ENCODE results near the gene LMNTD1.
"Not testable (repeated sequence)": the region's sequence is repeated elsewhere in the genome, so short reads cannot be mapped to it uniquely, and the experiment has no call there.

Gene LMNTD1

DNA sequence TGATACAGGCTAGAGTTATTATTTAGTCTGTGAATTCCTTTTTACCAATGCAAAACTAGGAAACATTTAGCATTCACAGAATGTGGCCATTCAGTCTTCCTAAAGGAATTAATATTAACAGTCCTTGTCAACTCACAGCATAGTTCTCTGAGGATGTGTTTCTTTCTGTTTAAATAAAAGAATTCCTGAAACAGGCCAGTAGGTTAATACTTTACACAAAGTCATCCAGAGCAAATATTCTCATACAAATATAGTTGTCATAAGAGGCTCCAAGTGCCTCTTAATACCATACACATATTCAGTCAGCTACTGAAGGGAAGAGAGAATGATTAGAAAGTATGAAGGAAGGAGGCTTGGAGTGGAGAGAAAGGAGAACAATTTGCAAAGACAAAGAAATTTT lies 120.1 kb downstream of the LMNTD1 start:
- TF ChIP-seq, protein P1, sequence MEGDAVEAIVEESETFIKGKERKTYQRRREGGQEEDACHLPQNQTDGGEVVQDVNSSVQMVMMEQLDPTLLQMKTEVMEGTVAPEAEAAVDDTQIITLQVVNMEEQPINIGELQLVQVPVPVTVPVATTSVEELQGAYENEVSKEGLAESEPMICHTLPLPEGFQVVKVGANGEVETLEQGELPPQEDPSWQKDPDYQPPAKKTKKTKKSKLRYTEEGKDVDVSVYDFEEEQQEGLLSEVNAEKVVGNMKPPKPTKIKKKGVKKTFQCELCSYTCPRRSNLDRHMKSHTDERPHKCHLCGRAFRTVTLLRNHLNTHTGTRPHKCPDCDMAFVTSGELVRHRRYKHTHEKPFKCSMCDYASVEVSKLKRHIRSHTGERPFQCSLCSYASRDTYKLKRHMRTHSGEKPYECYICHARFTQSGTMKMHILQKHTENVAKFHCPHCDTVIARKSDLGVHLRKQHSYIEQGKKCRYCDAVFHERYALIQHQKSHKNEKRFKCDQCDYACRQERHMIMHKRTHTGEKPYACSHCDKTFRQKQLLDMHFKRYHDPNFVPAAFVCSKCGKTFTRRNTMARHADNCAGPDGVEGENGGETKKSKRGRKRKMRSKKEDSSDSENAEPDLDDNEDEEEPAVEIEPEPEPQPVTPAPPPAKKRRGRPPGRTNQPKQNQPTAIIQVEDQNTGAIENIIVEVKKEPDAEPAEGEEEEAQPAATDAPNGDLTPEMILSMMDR (IDR thresholded peaks at IDR 0.05), result no peak
- H2AFZ ChIP-seq, result no peak overlapping the region
- H3K4me3 ChIP-seq (ENCODE audit: low read depth, low read length), result no peak overlapping the region
- no peaks in the 10 kb centered on the region for H3K79me2 ChIP-seq
- H3K9ac ChIP-seq, result no peak overlapping the region
- H3K4me1 ChIP-seq, result no peaks in the 10 kb centered on the region
- no peak overlapping the region for H3K4me2 ChIP-seq (ENCODE audit: low read length)
- no peaks in the 10 kb centered on the region for H3K36me3 ChIP-seq (ENCODE audit: control insufficient read depth, insufficient read depth, low read length)
- H3K27ac ChIP-seq, result no peak overlapping the region
- no peaks in the 10 kb centered on the region for H3K27me3 ChIP-seq (ENCODE audit: control insufficient read depth, insufficient read depth, low read length)
- no peaks in the 10 kb centered on the region for H3K9me3 ChIP-seq (ENCODE audit: control insufficient read depth, low read length)

DNA sequence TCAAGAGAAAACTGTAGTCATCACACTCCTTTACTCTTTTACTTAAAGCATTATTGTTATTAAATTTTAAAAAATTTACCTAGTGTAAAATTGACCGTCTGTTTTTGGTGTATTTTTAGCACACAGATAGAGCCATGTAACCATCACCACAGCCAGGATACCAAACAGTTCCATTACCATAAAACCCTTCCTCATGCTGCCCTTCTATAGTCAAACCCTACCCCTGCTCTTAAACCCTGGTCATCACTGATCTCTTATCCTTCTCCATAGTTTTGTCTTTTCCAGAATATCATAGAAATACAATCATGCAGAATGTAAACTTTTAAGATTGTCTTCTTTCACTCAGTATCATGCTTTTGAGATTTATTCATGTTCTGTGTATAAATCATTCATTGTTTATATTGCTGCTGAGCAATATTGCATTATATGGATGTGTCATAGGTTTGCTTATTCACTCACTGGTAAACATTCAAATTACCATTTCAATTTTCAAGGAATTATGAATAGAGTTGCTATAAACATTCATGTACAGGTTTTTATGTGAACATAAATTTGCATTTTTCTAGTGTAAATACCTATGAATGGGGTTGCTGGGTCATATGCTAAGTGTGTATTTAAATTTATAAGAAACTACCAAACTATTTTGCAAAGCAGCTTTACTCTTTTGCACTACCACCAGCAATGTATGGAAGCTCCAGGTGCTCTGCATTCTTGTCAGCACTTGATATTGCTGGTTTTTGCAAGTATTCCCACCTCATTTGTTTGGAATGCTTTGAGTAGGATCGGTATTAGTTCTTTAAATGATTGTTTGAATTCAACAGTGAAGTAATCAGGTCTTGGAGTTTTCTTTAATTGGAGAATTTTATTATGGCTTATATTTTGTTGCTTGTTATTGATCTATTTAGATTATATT lies 125.5 kb downstream of the LMNTD1 start:
- Histone ChIP-seq H2AFZ (no peak overlapping the region), H3K27me3 (ENCODE audit: control insufficient read depth, insufficient read depth, low read length) (no peaks in the 10 kb centered on the region), H3K9ac (no peak overlapping the region), H3K4me3 (ENCODE audit: low read depth, low read length) (no peak overlapping the region), H3K4me1 (no peaks in the 10 kb centered on the region), H3K9me3 (ENCODE audit: control insufficient read depth, low read length) (no peaks in the 10 kb centered on the region), H3K27ac (no peak overlapping the region), H3K4me2 (ENCODE audit: low read length) (no peak overlapping the region), H3K36me3 (ENCODE audit: control insufficient read depth, insufficient read depth, low read length) (no peaks in the 10 kb centered on the region), H3K79me2 (no peaks in the 10 kb centered on the region)
- TF ChIP-seq, protein P1 (IDR thresholded peaks at IDR 0.05), result no peak

DNA sequence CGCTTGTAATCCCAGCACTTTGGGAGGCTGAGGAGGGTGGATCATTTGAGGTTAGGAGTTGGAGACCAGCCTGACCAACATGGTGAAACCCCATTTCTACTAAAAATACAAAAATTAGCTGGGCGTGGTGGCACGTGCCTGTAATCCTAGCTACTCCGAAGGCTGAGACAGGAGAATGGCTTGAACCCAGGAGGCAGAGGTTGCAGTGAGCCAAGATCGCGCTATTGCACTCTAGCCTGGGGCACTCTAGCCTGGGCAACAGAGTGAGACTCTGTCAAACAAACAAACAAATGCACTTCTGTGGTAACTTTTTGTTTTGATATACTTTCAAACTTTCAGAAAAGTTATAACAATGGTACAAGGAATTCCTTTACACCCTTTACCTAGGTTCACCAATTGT lies 126.3 kb downstream of the LMNTD1 start:
- H3K27ac ChIP-seq; H3K9ac ChIP-seq; H3K9me3 ChIP-seq (ENCODE audit: control insufficient read depth, low read length); H3K4me1 ChIP-seq; H3K27me3 ChIP-seq (ENCODE audit: control insufficient read depth, insufficient read depth, low read length); H3K4me2 ChIP-seq (ENCODE audit: low read length); H3K36me3 ChIP-seq (ENCODE audit: control insufficient read depth, insufficient read depth, low read length); H2AFZ ChIP-seq; H3K79me2 ChIP-seq; H3K4me3 ChIP-seq (ENCODE audit: low read depth, low read length): not testable (repeated sequence)
